Measurements from ENCODE around the gene ZNF433.
"Not testable (repeated sequence)": the region's sequence is repeated elsewhere in the genome, so short reads cannot be mapped to it uniquely, and the experiment has no call there.

ZNF433 gene

GRCh38 chr19:12015015-12015752, 20.3 kb downstream of the ZNF433 start:
- Histone ChIP-seq H3K9me3 (peaks cover 0 to 99% (median 44%) of the 10 kb centered on the region in 3 donors), H3K4me1 (no peaks in the 10 kb centered on the region), H3K27ac (no peak overlapping the region), H3K27me3 (no peaks in the 10 kb centered on the region), H3K36me3 (peaks cover 45 to 93% (median 76%) of the 10 kb centered on the region in 3 donors), H3K4me3 (no peak overlapping the region)
- intact Hi-C loops (cut with DNase I; ENCODE audit: low total_unique reads), result no loop called here
- no peak for TF ChIP-seq CTCF (IDR thresholded peaks at IDR 0.05)
- no peak for DNase-seq

GRCh38 chr19:12000152-12000981, 35.1 kb downstream of the ZNF433 start:
- no peak for TF ChIP-seq CTCF (IDR thresholded peaks at IDR 0.05)
- DNase-seq, result no peak
- intact Hi-C loops (cut with DNase I; ENCODE audit: low total_unique reads), result no loop called here
- Histone ChIP-seq H3K36me3 (peaks cover 4 to 15% (median 11%) of the 10 kb centered on the region in 3 donors), H3K27me3 (no peaks in the 10 kb centered on the region), H3K27ac (no peak overlapping the region), H3K4me1 (no peaks in the 10 kb centered on the region), H3K9me3 (no peaks in the 10 kb centered on the region), H3K4me3 (no peak overlapping the region)

GRCh38 chr19:11995174-11995573, 40.3 kb downstream of the ZNF433 start:
- no peak overlapping the region for H3K4me3 ChIP-seq
- no peaks in the 10 kb centered on the region for H3K4me1 ChIP-seq
- no peaks in the 10 kb centered on the region for H3K27me3 ChIP-seq
- TF ChIP-seq CTCF (IDR thresholded peaks at IDR 0.05), result no peak
- no peaks in the 10 kb centered on the region for H3K9me3 ChIP-seq
- H3K27ac ChIP-seq, result no peak overlapping the region
- no peaks in the 10 kb centered on the region for H3K36me3 ChIP-seq
- no peak for DNase-seq
- intact Hi-C loops (cut with DNase I; ENCODE audit: low total_unique reads), result no loop called here

- intact Hi-C loops (cut with DNase I; ENCODE audit: low total_unique reads); H3K4me3 ChIP-seq; H3K36me3 ChIP-seq; H3K4me1 ChIP-seq; DNase-seq; H3K27ac ChIP-seq; H3K27me3 ChIP-seq; H3K9me3 ChIP-seq: not testable (repeated sequence)
These were observed 43.6 kb downstream of the ZNF433 start for GRCh38 chr19:11991921-11992320.

- H3K36me3 ChIP-seq, result no peaks in the 10 kb centered on the region
- H3K9me3 ChIP-seq, result no peaks in the 10 kb centered on the region
- H3K4me1 ChIP-seq, result no peaks in the 10 kb centered on the region
- no peaks in the 10 kb centered on the region for H3K27me3 ChIP-seq
- TF ChIP-seq CTCF (IDR thresholded peaks at IDR 0.05), result no peak
- intact Hi-C loops (cut with DNase I; ENCODE audit: low total_unique reads), result loop anchor here (2.0 to 5.0 kb wide), 2 partner anchors 24 to 192 kb away; partner anchors contain the start of genes ZNF491 and ZNF763
- peak overlapping the region; percentile 69 to 79 for H3K4me3 ChIP-seq
- no peak for DNase-seq
- H3K27ac ChIP-seq, result peak overlapping the region; percentile 81 to 86
These were observed 46.4 kb downstream of the ZNF433 start for GRCh38 chr19:11989112-11989456.
